ENCODE measurements around the gene ZNF639. TPM values are rescaled to one million over a fixed set of nuclear protein-coding genes. Genes with fewer than 3 reads are reported as not detected.
"Not testable (repeated sequence)": the region's sequence is repeated elsewhere in the genome, so short reads cannot be mapped to it uniquely, and the experiment has no call there.

Gene ZNF639, protein sequence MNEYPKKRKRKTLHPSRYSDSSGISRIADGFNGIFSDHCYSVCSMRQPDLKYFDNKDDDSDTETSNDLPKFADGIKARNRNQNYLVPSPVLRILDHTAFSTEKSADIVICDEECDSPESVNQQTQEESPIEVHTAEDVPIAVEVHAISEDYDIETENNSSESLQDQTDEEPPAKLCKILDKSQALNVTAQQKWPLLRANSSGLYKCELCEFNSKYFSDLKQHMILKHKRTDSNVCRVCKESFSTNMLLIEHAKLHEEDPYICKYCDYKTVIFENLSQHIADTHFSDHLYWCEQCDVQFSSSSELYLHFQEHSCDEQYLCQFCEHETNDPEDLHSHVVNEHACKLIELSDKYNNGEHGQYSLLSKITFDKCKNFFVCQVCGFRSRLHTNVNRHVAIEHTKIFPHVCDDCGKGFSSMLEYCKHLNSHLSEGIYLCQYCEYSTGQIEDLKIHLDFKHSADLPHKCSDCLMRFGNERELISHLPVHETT
- 10 to 100 TPM; 12.0 to 20.7 (median 14.7) TPM for total RNA-seq
- long read RNA-seq, partial matches to known transcripts, result 0 of 1 reads
- long read RNA-seq, other reads (novel, unspliced or antisense), result 1 of 1 reads

DNA sequence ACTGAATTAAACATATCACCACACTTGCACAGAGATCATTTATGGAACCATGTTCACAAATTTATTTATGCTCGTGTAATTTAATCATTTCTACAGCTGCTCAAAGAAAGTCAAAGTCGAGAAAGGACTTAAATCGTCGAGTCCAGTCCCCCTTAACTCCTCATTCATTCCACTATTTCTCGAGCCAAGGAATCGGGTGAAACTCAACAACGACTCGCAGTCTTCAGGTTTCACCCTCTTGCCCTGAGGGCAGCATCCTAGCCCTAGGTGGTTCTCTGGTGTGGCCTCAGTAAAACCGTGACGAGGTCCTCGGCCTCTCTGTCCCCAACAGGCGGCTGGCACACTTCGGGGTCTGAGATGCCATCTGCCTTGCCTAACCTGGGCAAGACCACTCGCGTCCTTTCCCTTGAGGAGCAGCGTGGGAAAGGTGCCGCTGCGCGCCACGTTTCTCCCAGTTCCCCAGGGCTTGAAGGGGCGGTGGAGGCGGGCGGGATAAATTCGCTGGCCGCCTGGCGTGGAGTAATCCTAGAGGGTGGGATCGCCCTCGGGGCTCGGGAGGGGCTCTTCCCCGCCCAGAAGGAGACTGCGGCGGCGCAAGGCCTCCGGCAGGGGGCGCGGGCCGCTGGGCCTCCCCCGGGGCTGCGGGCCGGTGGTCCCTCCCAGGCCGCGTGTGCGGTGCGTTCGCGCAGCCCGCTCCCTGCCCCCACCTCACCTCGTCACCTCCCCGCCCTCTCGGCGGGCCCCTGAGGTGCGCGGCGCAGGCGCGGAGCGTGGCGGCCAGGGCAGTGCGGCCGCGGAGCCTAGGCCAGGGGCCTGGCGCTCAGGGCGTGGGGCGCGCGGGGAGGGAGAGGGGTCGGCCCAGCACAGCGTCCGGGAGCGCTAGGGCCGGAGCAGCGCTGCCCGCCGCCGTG, at the start of gene ZNF639:
ZNF639 (plus strand) TSS at position 746 of the 911 bp plus-strand sequence. CDS start 5,263 bp downstream, outside the sequence.
- peak; percentile 84 for TF ChIP-seq POLR2A (IDR thresholded peaks at IDR 0.05)
- TF ChIP-seq, protein P1, sequence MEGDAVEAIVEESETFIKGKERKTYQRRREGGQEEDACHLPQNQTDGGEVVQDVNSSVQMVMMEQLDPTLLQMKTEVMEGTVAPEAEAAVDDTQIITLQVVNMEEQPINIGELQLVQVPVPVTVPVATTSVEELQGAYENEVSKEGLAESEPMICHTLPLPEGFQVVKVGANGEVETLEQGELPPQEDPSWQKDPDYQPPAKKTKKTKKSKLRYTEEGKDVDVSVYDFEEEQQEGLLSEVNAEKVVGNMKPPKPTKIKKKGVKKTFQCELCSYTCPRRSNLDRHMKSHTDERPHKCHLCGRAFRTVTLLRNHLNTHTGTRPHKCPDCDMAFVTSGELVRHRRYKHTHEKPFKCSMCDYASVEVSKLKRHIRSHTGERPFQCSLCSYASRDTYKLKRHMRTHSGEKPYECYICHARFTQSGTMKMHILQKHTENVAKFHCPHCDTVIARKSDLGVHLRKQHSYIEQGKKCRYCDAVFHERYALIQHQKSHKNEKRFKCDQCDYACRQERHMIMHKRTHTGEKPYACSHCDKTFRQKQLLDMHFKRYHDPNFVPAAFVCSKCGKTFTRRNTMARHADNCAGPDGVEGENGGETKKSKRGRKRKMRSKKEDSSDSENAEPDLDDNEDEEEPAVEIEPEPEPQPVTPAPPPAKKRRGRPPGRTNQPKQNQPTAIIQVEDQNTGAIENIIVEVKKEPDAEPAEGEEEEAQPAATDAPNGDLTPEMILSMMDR (IDR thresholded peaks at IDR 0.05), result peak; percentile 79 to 88 (median 86)
- Histone ChIP-seq H3K27ac (peak within 1 kb of the TSS; percentile 77 to 91 (median 88)), H3K4me1 (peaks cover 0 to 17% (median 7%) of the 10 kb centered on the region in 4 donors), H3K4me3 (peak within 1 kb of the TSS; percentile 68 to 86 (median 79)), H3K9me3 (no peaks in the 10 kb centered on the region), H3K36me3 (peaks cover 0 to 4% (median 0%) of the 10 kb centered on the region in 4 donors), H3K27me3 (no peaks in the 10 kb centered on the region)
- intact Hi-C loops (cut with DNase I), result no loop called here
- ATAC-seq, result peak; percentile 89 to 95 (median 89)
- DNase-seq, result peak; percentile 86 to 90 (median 88)
- WGBS (ENCODE audit: insufficient coverage, low coverage, low lambda C conversion rate, missing lambda C conversion rate), result under 1% methylated on average over 11 of the region's 75 CpGs

- H3K4me3 ChIP-seq; H3K36me3 ChIP-seq; DNase-seq; H3K9me3 ChIP-seq; H3K4me1 ChIP-seq; H3K27me3 ChIP-seq; H3K27ac ChIP-seq; intact Hi-C loops (cut with DNase I); ATAC-seq: not testable (repeated sequence)
- WGBS (ENCODE audit: insufficient coverage, low coverage, low lambda C conversion rate, missing lambda C conversion rate), result 81% methylated on average over 2 of the region's 2 CpGs
Observed at GRCh38 chr3:179274434-179274833, 48.4 kb upstream of the ZNF639 start.

DNA sequence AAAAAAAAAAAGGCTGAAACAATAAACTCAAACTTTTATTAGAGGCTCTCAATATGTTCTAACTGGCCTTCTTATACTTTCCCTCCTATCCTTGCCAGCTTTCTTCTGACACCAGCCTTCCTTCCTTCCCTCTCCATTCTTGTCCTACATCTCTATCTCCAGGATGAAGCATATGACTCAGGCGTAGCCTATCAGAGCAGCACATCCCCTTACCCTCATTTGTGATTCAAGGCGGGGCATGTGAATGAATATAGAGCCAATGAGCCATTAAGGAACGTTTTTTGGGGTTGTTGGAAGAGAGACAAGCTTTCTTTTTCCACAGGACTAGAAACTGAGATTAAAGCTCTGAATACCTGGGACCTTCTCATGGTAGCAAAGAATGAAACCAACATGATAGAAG, 46.8 kb upstream of the ZNF639 start:
- Histone ChIP-seq H3K27me3 (no peaks in the 10 kb centered on the region), H3K9me3 (no peaks in the 10 kb centered on the region), H3K36me3 (no peaks in the 10 kb centered on the region), H3K4me3 (no peak overlapping the region), H3K27ac (no peak overlapping the region), H3K4me1 (no peaks in the 10 kb centered on the region)
- 65% methylated on average over 3 of the region's 3 CpGs for WGBS (ENCODE audit: insufficient coverage, low coverage, low lambda C conversion rate, missing lambda C conversion rate)
- ATAC-seq (no peak), DNase-seq (no peak)
- no peak for TF ChIP-seq POLR2A (IDR thresholded peaks at IDR 0.05)
- TF ChIP-seq, protein P1 (IDR thresholded peaks at IDR 0.05), result no peak
- intact Hi-C loops (cut with DNase I), result no loop called here

DNA sequence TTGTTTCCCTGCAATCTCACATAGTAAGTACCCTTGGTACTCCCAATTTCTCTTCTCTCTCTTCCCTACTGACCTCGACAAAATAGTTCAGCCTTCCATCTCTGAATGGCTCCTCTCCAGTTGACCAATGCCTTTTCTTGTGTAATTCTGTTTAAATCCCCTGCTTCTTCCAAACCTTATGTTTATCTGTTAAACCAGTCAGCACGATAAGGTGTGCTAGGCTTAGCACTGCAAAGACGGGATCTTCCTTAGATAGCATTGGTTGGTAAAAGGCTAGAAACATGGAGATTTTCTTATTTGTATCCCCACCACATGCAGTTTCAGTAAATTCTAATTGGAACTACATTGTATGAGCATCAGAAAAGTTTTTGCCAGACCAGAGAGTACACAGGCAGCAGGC, 46.1 kb upstream of the ZNF639 start:
- DNase-seq (no peak), ATAC-seq (no peak)
- intact Hi-C loops (cut with DNase I), result no loop called here
- no peak overlapping the region for H3K4me3 ChIP-seq
- no peaks in the 10 kb centered on the region for H3K9me3 ChIP-seq
- no peaks in the 10 kb centered on the region for H3K4me1 ChIP-seq
- no peak overlapping the region for H3K27ac ChIP-seq
- WGBS (ENCODE audit: insufficient coverage, low coverage, low lambda C conversion rate, missing lambda C conversion rate), result 83% methylated on average over 3 of the region's 3 CpGs
- no peak for TF ChIP-seq POLR2A (IDR thresholded peaks at IDR 0.05)
- TF ChIP-seq, protein P1 (IDR thresholded peaks at IDR 0.05), result no peak
- no peaks in the 10 kb centered on the region for H3K27me3 ChIP-seq
- H3K36me3 ChIP-seq, result no peaks in the 10 kb centered on the region

Data from right lobe of liver (tissue), 6 donors.